GM18867 (cell line): ENCODE data around the gene AFAP1.

ENCODE experiments used
- ATAC-seq: cut with Tn5 transposase; IDR thresholded peaks from one replicate; pipeline ENCODE4 v1.9.1; 2021; ENCODE audit warnings: mild to moderate bottlenecking, moderate library complexity; ENCODE audit not compliant: unreplicated experiment

Gene AFAP1, protein sequence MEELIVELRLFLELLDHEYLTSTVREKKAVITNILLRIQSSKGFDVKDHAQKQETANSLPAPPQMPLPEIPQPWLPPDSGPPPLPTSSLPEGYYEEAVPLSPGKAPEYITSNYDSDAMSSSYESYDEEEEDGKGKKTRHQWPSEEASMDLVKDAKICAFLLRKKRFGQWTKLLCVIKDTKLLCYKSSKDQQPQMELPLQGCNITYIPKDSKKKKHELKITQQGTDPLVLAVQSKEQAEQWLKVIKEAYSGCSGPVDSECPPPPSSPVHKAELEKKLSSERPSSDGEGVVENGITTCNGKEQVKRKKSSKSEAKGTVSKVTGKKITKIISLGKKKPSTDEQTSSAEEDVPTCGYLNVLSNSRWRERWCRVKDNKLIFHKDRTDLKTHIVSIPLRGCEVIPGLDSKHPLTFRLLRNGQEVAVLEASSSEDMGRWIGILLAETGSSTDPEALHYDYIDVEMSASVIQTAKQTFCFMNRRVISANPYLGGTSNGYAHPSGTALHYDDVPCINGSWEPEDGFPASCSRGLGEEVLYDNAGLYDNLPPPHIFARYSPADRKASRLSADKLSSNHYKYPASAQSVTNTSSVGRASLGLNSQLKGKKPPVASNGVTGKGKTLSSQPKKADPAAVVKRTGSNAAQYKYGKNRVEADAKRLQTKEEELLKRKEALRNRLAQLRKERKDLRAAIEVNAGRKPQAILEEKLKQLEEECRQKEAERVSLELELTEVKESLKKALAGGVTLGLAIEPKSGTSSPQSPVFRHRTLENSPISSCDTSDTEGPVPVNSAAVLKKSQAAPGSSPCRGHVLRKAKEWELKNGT

DNA sequence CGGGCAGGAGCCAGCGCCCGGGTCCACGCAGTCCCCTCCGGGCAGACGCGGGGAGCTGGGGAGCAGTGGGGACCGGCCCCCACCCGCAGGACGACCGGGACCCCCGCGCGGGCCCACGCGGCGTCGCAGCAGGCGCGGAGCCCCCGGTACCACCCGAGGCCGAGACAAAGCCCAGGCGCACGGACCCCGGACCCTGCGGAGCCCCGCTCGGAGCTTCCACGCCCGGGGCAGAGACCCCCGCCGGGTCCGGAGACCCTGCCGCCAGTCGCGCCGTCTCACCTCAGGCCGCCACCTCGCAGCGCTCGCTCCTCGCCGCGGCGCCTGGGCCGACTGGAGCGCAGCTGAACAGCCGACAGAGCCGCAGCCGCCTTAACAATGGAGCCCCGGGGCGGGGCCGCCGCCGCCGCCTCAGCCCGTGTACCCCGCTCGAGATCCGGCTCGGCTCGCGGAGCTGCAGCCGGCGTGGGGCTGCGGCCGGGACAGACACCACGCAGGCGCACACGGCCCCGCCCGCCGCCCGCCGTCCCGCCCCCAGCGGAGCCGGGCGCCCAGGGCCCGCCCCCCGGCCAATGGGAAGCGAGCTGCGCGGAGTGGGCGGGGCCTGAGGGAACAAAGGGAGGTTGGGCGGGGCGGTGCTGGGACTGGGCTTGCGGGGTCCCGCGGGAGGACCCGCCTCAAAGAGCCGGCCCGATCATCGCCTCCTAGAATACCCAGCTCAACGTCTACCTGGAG, at the start of gene AFAP1:
Gene AFAP1, minus strand, starts transcription at position 485 of the 732 bp plus-strand sequence. CDS start 67,783 bp downstream, outside the sequence.
- ATAC-seq, result peak; percentile 76

DNA sequence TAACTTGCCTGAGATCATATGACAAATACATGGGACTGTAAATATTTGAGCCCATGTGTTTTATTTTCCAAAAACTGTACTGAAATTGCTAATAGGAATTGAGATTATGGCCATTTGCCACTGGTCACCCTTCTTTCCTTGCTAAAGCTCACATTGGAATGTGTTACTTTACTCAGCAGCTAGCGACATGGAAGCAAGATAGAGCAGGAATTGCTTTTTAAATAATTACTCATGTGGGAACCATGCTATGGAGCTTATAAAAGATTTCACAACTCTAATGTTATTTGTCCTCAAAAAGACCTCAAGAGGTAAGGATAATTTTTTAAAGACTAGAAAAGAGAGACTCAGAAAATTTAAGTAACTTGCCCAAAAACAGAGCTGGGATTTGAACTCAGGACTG, 48.8 kb upstream of the AFAP1 start:
- no peak for ATAC-seq

DNA sequence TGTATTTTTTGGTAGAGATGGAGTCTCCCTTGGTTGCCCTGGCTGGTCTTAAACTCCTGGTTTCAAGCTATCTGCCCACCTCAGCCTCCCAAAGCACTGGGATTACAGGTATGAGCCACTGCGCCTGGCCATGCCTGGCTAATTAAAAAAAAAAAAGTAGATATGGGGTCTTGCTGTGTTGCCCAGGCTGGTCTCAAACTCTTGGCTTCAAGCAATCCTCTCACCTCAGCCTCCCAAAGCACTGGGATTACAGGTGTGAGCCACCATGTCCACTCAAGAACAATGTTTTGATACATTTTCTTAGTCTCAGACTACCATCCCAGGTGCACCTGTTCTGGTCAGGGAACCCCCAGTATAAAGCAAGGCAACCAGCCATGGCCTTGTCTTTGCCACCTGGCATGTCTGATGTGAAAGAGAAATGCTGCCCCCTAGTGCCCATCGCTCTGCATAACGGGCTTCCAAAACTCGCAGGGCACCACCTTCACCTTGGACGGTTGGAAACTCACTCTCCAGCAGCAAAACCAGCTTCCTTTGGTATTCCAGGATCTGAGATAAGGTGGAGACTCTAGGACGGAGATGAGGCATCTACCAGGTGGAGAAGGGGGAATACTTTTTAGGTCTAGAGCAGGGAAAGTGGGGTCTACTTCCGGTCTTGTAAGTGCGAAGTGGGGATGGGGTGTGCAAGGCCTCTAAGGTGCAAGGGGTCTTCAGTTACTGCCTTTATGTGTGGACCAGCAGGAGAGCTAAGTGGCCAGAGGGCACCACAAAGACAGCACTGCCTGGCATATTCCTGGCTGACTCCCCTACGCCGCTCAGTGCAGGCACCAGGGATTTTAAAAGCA, 47.7 kb upstream of the AFAP1 start:
- ATAC-seq, result peak; percentile 76

DNA sequence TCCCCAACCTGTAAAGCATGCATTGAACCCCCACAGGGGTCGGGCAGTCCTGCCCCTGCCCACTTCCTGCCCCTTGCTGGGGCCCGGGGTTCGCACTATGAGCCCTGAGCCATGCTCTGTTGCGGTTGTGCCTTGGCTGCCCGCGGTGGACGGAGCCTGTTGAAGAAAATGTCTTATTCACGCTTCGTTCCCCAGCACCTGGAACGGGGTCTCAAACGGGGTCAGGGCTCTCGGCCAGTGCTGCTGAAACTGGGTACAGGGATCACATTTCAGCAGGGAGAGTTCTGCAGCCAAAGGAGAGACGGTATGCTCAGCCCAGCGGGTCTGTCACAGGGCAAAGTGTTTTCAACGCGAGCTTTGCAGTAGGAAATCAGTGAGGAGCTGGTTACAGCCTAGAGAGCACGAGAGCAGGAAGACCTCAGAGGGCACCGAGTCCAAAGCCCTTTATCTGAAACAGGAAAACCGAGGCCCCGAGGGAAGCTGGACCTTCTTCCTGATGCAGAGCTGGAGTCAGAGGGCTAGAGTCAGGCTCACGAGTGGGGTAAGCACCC, 46.3 kb upstream of the AFAP1 start:
- no peak for ATAC-seq

DNA sequence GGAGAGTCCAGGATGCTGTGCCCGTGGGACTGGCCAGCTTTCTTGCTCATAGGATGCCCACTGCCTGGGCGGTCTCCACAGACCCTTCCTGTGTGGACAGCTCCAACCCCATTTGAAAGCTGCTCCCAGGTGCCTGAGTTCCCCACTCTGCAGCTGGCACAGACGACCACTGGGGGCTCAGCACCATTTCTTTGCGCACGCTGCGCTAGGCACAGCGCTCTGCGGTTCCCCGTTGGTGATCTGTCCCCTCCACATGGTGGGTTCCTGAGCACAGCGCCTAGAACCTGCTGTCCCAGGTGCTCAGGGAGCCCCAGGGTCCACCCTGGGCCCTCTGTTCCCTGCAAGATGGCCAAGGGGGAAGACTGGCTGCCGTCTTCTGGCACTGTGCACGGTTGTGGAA, 45.4 kb upstream of the AFAP1 start:
- no peak for ATAC-seq

DNA sequence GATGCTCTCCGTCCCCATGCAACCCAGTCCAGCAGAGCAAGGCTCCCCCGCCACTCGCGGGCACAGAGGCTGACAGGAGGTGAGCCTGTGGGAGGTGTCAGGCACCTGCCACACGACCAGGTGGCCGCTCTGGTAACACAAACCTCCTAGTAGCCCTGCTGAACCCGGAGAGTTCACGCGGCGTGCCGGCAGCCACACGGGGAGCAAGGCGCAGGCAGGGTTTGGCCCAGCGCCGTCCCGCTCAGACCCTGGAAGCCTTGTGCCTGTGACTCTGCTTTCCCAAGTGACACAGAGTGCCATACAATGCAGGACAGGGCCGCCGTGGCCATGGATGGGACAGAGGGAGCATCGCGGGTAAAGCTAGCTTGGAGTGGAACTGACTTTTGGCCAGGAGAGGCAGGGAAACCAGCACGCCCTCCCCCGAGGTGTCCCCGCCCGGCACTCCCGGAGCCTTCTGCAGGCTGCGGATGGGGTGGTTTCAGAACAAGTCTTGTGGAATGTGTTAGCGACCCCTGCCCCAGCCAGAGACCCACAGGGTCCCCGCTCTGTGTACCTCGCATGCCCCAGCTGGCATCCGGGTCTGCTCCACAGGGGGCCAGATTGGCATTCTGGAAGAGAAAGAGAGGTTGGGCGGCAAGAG, 44.7 kb upstream of the AFAP1 start:
- ATAC-seq, result no peak

DNA sequence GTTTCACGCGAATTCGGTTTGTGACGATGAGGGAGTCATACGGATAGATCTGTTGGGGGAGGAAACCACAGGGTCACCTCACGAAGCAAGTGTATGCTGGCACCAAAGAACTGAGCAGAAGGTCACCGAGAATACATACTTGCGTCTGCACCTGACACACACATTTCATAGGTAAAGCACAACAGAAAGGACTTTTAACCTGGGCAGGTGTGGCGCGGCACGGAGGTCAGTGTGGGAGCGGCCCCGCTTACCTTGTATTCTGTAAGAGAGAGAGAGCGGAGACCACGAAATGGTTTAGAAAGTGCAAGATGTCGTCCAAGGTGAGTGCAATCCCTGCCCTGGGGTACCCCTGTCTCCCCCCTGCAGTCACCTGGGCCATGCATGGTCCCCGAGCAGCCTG, 43.6 kb upstream of the AFAP1 start:
- no peak for ATAC-seq

DNA sequence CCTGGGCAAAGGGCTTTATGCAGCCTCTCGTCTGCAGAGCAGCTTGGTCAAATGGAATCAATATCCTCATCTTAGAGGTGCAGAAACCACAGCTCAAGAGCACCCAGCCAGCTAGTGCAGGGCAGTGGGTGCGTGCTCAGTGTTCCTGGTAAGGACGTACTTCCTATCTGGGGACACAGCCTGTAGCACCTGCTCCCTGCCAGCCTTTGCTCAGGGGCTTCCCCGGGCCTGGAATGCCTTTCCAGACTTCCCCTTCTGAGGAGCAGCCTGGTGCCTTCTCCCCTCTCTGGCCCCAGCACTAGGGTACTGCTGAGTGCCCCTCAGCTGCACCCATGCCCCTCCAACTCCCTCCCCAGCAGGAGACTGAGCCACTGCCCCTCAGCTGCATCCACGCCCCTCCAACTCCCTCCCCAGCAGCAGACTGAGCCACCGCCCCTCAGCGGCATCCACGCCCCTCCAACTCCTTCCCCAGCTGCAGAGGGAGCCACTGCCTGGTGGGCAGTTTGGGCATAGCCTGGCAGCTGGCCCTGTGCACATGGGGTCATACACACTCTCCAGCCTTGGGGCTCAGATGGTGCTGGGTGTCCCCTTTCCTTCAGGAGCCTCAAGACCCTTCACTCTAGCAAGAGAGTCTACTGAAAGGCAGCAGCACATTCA, 42.2 kb upstream of the AFAP1 start:
- ATAC-seq, result no peak

DNA sequence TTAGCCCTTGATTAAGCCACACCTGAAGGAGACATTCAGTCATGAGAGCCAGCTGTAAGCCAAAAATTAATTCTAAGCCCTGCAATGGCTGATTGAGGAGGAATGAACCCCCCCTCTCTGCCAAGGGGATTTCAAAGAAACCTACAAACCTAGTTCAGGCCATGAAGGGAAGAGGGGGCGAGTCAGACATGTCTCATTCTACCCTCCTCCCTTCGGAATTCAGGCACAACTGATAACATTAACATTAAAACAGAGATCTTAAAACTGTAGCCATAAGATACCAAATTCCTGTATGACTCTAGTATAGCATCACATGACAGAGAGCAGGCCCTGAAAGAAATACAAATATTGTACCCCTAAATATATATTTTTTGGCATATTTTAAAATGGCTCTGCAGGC, 40.4 kb upstream of the AFAP1 start:
- no peak for ATAC-seq

DNA sequence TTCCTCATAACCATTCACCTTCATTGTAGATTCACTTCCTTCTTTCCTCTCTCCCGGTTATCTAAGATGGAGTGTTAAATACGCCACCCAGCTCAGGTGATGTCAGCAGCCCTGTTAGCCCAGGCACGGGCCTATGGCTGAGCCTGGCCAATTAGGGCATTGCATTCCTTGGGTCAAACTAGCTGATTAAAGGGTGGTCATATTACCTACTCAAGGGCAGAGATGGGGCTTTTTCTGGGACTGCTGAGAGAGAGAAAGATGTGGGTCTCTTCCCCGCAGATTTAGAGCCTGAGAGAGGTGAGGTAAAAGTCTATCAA, 39.9 kb upstream of the AFAP1 start:
- ATAC-seq, result no peak

DNA sequence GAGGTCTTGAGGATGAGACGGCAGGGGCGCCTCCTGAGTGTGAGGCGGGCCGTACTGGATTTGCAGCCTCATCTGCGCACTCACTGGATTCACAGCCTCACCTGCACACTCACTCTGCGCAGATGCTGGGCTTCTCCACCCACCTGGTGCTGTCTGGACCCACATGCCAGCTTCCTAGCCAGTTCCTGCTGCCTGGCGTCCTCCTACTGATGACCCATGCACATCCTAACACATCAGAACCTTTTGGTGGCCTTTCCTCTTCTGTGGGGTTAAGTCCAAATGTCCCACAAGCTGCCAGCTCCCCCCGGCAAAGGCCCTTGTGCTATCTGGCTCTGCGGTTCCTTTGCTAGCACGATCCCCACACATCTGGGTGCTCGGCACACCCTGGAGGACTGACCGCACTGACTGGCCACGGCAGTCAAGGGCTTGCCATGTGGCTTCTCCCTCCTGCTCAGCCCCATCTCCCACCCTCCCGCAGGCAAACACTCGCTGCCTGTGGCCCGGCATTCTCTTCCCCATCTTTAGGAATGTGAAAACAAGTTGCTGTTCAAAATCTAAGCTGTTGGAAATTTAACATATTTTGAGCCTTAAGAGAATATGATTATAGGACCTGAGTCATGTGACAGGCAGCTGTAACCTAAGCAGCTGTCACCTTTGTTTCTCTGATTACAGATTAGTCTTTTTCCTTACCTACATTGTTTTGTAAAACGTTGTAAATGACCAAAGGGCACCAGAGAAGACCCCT, 39.4 kb upstream of the AFAP1 start:
- no peak for ATAC-seq

DNA sequence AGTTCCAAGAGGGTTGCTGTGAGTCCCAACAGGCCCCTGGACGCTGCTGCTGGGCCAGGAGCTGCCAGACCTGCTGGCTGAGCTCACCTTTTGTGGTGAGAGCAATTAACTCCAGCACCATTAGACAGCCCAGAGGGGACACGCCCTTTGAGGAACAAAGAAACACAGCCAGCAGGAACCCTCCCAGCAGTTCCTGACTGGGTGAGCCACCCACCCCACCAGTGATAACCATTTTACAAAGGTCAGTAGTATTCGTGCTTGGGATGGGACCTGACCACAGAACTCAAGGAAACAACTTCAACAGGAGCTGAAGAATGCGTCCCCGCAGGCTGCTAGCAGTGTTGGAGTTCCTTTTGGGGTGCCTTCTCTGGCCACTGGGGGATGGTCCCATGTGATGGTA, 38.8 kb upstream of the AFAP1 start:
- ATAC-seq, result no peak

DNA sequence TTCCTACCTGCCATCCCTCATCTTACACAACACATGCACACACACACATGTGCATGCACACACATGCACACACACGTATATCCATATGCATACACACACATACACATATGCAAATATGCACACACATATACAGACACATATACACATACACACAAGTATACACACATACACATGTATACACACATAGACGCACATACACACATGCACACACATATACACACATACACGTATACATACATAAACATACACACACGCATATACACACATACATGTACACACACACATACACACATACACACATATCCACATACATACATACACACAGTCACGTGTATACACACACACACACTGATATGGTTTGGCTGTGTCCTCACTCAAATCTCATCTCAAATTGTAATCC, 37.0 kb upstream of the AFAP1 start:
- no peak for ATAC-seq

DNA sequence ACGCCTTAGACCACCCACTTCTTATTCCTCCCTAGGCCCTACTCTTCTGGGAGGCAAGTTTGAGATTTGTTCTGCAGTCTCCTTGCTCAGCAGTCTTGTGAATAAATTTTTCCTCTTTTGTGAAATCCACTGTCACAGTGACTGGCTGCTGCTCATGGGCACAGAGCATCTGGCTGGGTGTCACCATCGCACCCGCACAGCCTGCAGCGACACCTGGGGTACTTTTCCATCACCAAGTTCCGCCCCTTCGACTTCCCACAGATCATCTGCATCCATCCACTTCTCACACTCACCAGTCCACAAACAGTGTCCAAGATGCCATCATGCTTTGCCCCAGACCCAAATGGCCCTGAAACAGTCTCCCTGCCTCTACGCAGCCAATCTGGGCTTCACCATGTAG, 36.4 kb upstream of the AFAP1 start:
- ATAC-seq, result no peak

DNA sequence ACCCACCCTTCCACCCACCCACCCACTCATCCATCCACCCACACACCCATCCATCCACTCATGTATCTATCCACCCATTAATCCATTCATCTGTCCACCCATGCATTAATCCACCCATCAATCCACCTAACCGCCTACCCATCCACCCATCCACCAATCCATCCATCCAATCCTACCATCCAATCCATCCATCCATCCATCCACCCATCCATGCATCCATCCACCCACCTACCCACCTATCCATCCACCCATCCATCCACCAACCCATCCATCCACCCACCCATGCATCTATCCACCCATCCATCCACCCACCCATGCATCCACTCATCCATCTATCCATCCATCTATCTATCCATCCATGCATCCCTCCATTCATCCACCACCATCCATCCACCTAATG, 34.8 kb upstream of the AFAP1 start:
- ATAC-seq, result no peak

DNA sequence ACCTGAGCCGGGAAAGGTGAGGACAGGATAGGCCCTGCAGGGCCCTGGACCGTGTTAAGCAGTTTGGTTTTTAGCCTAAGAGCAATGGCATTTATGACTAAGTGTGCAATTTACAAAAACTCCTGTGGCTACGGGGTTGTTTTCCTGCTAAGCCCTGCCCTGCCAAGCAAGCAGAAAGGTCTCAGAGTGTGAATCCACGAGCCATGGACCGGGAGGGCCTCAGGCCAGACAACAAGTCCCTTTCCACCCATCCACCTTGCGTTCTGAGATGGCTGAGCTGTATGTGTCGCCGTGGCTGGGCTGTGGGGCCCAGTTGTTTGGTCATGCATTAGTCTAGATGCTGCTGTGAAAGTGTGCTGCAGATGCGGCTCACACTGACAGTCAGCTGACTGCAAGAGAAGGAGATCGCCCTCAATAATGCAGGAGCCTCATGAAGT, 33.9 kb upstream of the AFAP1 start:
- no peak for ATAC-seq

DNA sequence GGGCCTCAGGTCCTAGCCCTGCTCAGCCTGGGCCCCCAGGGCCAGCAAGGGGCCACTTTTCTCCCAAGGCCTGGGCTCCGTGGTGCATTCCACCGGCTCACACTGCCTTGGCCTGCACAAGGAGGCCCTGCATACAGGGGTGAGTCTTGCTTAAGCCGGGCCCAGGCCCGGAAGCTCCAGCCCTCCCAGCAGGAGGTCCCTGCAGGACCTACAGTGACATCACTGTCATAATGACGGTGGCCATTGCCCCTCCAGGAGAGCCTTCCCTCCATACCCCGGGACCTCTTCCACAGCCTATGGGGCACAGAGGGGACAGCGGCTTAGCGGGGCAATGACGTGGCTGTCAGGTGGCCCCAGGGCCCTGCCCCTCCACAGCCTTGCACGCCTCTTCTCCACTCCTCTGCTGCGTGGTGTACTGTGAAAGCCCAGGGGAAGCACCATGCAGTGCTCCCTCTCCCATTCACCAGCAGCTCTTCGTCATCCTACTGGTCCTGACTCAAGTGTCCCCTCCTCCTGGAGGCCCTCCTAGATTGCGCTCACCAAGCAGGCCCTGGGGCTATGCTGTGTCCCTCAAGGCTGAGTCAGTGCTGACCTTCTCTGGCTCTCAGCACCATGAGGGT, 32.3 kb upstream of the AFAP1 start:
- ATAC-seq, result no peak

DNA sequence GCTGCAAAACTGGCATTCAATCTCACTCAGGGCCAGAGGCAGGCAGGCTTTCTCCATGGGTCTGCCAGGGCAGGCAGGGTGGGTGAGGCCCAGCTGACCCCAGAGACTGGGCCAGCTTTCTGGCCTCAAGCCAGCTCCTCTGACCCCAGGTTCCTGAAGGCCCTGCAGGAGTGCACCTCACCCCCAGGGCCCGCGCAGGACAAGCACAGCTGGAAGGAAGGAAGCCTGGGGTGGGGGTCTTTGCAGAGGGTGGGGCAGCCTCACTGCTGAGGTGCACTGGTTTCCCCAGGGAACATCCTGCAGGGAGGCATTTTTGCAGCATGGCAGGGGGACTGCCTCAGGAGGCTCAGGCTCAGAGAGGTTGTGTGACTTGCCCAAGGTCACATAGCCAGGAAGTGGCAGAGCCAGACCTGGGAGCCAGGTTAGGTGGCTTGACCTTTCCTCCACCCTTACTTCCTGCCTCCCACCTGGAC, 31.5 kb upstream of the AFAP1 start:
- ATAC-seq, result no peak
